NCI-H82 treated with DMSO at 0.1 percent for 48 hours (cell line): ENCODE data around the gene ISYNA1.

Source experiments
- DNase-seq: peaks from one replicate; lab custom pipeline; 2025; ENCODE audit not compliant: unreplicated experiment; lab: John Stamatoyannopoulos, UW

Gene ISYNA1

GRCh38 chr19:18445262-18445948, 7.5 kb upstream of the ISYNA1 start:
- DNase-seq: no peak

GRCh38 chr19:18444513-18444912, 6.6 kb upstream of the ISYNA1 start:
- no peak for DNase-seq

- no peak for DNase-seq
These were observed 5.9 kb upstream of the ISYNA1 start for GRCh38 chr19:18443831-18444230.

- no peak for DNase-seq
These were observed 5.5 kb upstream of the ISYNA1 start for GRCh38 chr19:18443406-18443805.

GRCh38 chr19:18442941-18443340, 5.0 kb upstream of the ISYNA1 start:
- DNase-seq: no peak

GRCh38 chr19:18441804-18442788, 4.2 kb upstream of the ISYNA1 start:
- DNase-seq: no peak

GRCh38 chr19:18440936-18441803, 3.2 kb upstream of the ISYNA1 start:
- DNase-seq: no peak

- DNase-seq: peak; percentile 27
These were observed 2.5 kb upstream of the ISYNA1 start for GRCh38 chr19:18440415-18440877.

GRCh38 chr19:18439910-18440237, 1.9 kb upstream of the ISYNA1 start:
- DNase-seq: no peak

GRCh38 chr19:18439025-18439909, 1.3 kb upstream of the ISYNA1 start:
- peak; percentile 82 for DNase-seq

GRCh38 chr19:18438331-18439024, 545 bp upstream of the ISYNA1 start:
- no peak for DNase-seq

GRCh38 chr19:18436671-18437490, 1.1 kb downstream of the ISYNA1 start:
- DNase-seq: peak; percentile 94

- no peak for DNase-seq
These were observed 1.9 kb downstream of the ISYNA1 start for GRCh38 chr19:18435842-18436670.

- no peak for DNase-seq
These were observed 2.6 kb downstream of the ISYNA1 start for GRCh38 chr19:18435178-18435841.

GRCh38 chr19:18434411-18435175, 3.3 kb downstream of the ISYNA1 start:
- DNase-seq: no peak

GRCh38 chr19:18433735-18434398, 4.1 kb downstream of the ISYNA1 start:
- DNase-seq: no peak
